Right lung (tissue), 5 donors: Measurements from ENCODE around the gene GRIPAP1. TPM values are rescaled to one million over a fixed set of nuclear protein-coding genes. Genes with fewer than 3 reads are reported as not detected.

Source experiments
- DNase-seq, 2 donors: peaks; one replicate each; pipeline ENCODE4 v3.0.0-alpha.2; 2013
- polyA plus RNA-seq, 5 donors: library from polyadenylated mRNA; unstranded; fragments of 120-200 nt; gene quantifications; one replicate each; pipeline versions ENCODE4 v1.2.1 to v1.2.3, GENCODE V29; 2013; ENCODE audit warnings: inconsistent platforms in 1 of 5, low replicate concordance in 1 of 5; ENCODE audit not compliant: insufficient read length in 5 of 5, insufficient read depth in 1 of 5

The GRIPAP1 gene
- polyA plus RNA-seq, 5 donors = 49.1 to 64.6 (median 56.9) TPM

GRCh38 chrX:48960291-48960690 lies 41.8 kb downstream of the GRIPAP1 start:
- DNase-seq = no peak

- DNase-seq = peak in 1 of 2 donors; percentile 38
These were observed 43.4 kb downstream of the GRIPAP1 start for GRCh38 chrX:48958635-48959094.

GRCh38 chrX:48957827-48958634 lies 44.0 kb downstream of the GRIPAP1 start:
- DNase-seq = peak; percentile 95 to 96

- no peak for DNase-seq
These were observed 44.6 kb downstream of the GRIPAP1 start, which contains the start of gene OTUD5 for GRCh38 chrX:48957477-48957826. OTUD5 (minus strand) TSS chrX:48957607; CDS start chrX:48957570, 37 bp downstream.

- no peak for DNase-seq
These were observed 45.2 kb downstream of the GRIPAP1 start for GRCh38 chrX:48956728-48957414.

GRCh38 chrX:48948589-48948988 lies 53.5 kb downstream of the GRIPAP1 start:
- DNase-seq = no peak

- no peak for DNase-seq
These were observed 56.3 kb downstream of the GRIPAP1 start for GRCh38 chrX:48945517-48946348.

- no peak for DNase-seq
These were observed 59.2 kb downstream of the GRIPAP1 start for GRCh38 chrX:48942895-48943294.

GRCh38 chrX:48940404-48940955 lies 61.6 kb downstream of the GRIPAP1 start:
- DNase-seq = no peak

- no peak for DNase-seq
These were observed 62.4 kb downstream of the GRIPAP1 start for GRCh38 chrX:48939524-48940228.

- no peak for DNase-seq
These were observed 63.2 kb downstream of the GRIPAP1 start for GRCh38 chrX:48938721-48939425.

GRCh38 chrX:48937054-48937907 lies 64.8 kb downstream of the GRIPAP1 start:
- DNase-seq = no peak

- no peak for DNase-seq
These were observed 65.5 kb downstream of the GRIPAP1 start for GRCh38 chrX:48936429-48937053.

GRCh38 chrX:48935301-48935670 lies 66.8 kb downstream of the GRIPAP1 start:
- no peak for DNase-seq

GRCh38 chrX:48934581-48935300 lies 67.3 kb downstream of the GRIPAP1 start:
- DNase-seq = no peak

- DNase-seq = no peak
These were observed 68.3 kb downstream of the GRIPAP1 start for GRCh38 chrX:48933757-48934156.

- no peak for DNase-seq
These were observed 74.2 kb downstream of the GRIPAP1 start for GRCh38 chrX:48927736-48928382.

GRCh38 chrX:48927123-48927522 lies 74.9 kb downstream of the GRIPAP1 start:
- no peak for DNase-seq
